Middle frontal gyrus (tissue), 1 donor: Measurements from ENCODE around the gene ADGRF4.

Source experiments
- DNase-seq: peaks from one replicate; pipeline ENCODE4 v3.0.0-alpha.2; 2015; ENCODE audit warnings: low spot score; ENCODE audit errors: extremely low spot score

The ADGRF4 gene

GRCh38 chr6:47698342-47698787 is at the start of gene ADGRF4:
TSS of gene ADGRF4 (plus strand) at chr6:47698580. CDS start at chr6:47707246, 8,666 bp downstream.
- no peak for DNase-seq

GRCh38 chr6:47650553-47651432 is 47.6 kb upstream of the ADGRF4 start:
- DNase-seq: no peak

GRCh38 chr6:47651505-47651944 is 46.9 kb upstream of the ADGRF4 start:
- DNase-seq: no peak

GRCh38 chr6:47653706-47654105 is 44.7 kb upstream of the ADGRF4 start:
- DNase-seq: no peak

GRCh38 chr6:47654255-47654654 is 44.1 kb upstream of the ADGRF4 start:
- no peak for DNase-seq

- no peak for DNase-seq
These were observed 42.4 kb upstream of the ADGRF4 start for GRCh38 chr6:47655719-47656595.

GRCh38 chr6:47661960-47662359 is 36.4 kb upstream of the ADGRF4 start:
- DNase-seq: no peak

GRCh38 chr6:47663462-47664216 is 34.7 kb upstream of the ADGRF4 start:
- DNase-seq: no peak

- no peak for DNase-seq
These were observed 33.3 kb upstream of the ADGRF4 start for GRCh38 chr6:47665112-47665511.

- no peak for DNase-seq
These were observed 28.5 kb upstream of the ADGRF4 start for GRCh38 chr6:47669684-47670513.

GRCh38 chr6:47670851-47671250 is 27.5 kb upstream of the ADGRF4 start:
- DNase-seq: no peak

GRCh38 chr6:47671777-47672176 is 26.6 kb upstream of the ADGRF4 start:
- no peak for DNase-seq

- no peak for DNase-seq
These were observed 25.6 kb upstream of the ADGRF4 start for GRCh38 chr6:47672816-47673215.

- no peak for DNase-seq
These were observed 23.7 kb upstream of the ADGRF4 start for GRCh38 chr6:47674673-47675072.

- DNase-seq: no peak
These were observed 20.8 kb upstream of the ADGRF4 start for GRCh38 chr6:47677381-47678100.

- no peak for DNase-seq
These were observed 19.6 kb upstream of the ADGRF4 start for GRCh38 chr6:47678739-47679138.

GRCh38 chr6:47679322-47679906 is 19.0 kb upstream of the ADGRF4 start:
- DNase-seq: no peak

GRCh38 chr6:47680051-47680450 is 18.3 kb upstream of the ADGRF4 start:
- DNase-seq: no peak

- no peak for DNase-seq
These were observed 17.7 kb upstream of the ADGRF4 start for GRCh38 chr6:47680724-47681123.
